Adrenal gland (tissue), 5 donors: ENCODE results near the gene ITGB4.

Experiments
- POLR2A ChIP-seq, 2 donors: fragments of 450-650 bp; IDR thresholded peaks; one replicate each; pipeline ENCODE4 v1.6.1; 2017; ENCODE audit warnings: antibody characterized with exemption in 2 of 2, mild to moderate bottlenecking in 2 of 2, moderate library complexity in 1 of 2
- TF ChIP-seq, protein P1 (sequence below), 6 experiments: fragments of 450-650 bp in 4 of 6; fragments of 200-600 bp in 2 of 6; sonication (generic) in 1 of 6; IDR thresholded peaks; 1 replicate in 5 of 6; 2 replicates in 1 of 6; pipeline versions ENCODE4 v1.5.1 to v1.8.0; 2016 to 2021; ENCODE audit warnings: antibody characterized with exemption in 6 of 6, mild to moderate bottlenecking in 2 of 6, moderate library complexity in 1 of 6
- donor health status: DM: no; HTN: no; CAD: no.

DNA sequence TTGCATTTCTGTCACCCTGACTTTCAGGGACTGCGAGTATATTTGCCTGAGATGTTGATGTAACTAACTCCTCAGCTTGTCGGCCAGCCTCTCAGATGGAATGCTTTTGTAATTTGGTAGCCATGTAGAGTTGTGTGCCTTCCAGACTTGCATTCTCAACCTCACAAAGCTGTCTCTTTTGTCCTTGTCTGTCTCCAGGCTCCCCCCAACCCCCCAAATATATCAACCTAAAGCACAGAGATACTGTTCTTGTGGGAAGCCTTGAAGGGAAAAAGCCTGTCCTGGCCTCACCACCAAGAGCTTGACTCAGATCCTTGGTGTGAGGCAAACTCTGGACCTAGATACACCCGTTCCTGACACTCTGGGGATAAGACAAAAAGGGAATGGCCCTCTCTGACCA, 35.8 kb upstream of the ITGB4 start:
- TF ChIP-seq, protein P1, sequence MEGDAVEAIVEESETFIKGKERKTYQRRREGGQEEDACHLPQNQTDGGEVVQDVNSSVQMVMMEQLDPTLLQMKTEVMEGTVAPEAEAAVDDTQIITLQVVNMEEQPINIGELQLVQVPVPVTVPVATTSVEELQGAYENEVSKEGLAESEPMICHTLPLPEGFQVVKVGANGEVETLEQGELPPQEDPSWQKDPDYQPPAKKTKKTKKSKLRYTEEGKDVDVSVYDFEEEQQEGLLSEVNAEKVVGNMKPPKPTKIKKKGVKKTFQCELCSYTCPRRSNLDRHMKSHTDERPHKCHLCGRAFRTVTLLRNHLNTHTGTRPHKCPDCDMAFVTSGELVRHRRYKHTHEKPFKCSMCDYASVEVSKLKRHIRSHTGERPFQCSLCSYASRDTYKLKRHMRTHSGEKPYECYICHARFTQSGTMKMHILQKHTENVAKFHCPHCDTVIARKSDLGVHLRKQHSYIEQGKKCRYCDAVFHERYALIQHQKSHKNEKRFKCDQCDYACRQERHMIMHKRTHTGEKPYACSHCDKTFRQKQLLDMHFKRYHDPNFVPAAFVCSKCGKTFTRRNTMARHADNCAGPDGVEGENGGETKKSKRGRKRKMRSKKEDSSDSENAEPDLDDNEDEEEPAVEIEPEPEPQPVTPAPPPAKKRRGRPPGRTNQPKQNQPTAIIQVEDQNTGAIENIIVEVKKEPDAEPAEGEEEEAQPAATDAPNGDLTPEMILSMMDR (IDR thresholded peaks at IDR 0.05), result no peak
- no peak for TF ChIP-seq POLR2A (IDR thresholded peaks at IDR 0.05)
